HepG2 (cell line): ENCODE results near the gene KCNMA1. TPM values are rescaled to one million over a fixed set of nuclear protein-coding genes. Genes with fewer than 3 reads are reported as not detected.

Experiments used
- ATAC-seq: fragments of 200-7000 bp; cut with Tn5 transposase; 3 replicates; pipeline ENCODE4 v1.9.1; 2020; ENCODE audit warnings: mild to moderate bottlenecking, moderate library complexity
- BruUV-seq: library from RNA; stranded (reverse); fragments of 400-500 nt; replicated peaks from 2 replicates; lab custom pipeline; 2021; lab: Mats Ljungman, UMichigan
- CTCF ChIA-PET: fragments of 300-600 bp; formaldehyde crosslinking; extraction: SDS; loops from one replicate; lab custom pipeline; 2021; ENCODE audit warnings: low total read pairs, inconsistent platforms, low intra/inter-chr PET ratio; lab: Yijun Ruan, JAX
- POLR2A ChIA-PET: fragments of 350-600 bp; sonication (Branson Sonifier 250); formaldehyde crosslinking; loops from one replicate; lab custom pipeline; 2020; ENCODE audit warnings: antibody characterized with exemption, inconsistent platforms; lab: Yijun Ruan, JAX
- DNase-seq: peaks from one replicate; pipeline ENCODE4 v3.0.0-alpha.2; 2015; ENCODE audit warnings: low spot score
- FAIRE-seq: peaks from 3 replicates; lab custom pipeline; 2011; peaks lifted over from hg19 to GRCh38; lab: Jason Lieb, UNC
- H2AFZ ChIP-seq: one replicate; pipeline ENCODE4 v1.6.1; 2011; ENCODE audit warnings: low read length, inconsistent platforms
- H3K27ac ChIP-seq: fragments of 300-600 bp; 3 replicates; pipeline ENCODE4 v1.8.0; 2011; ENCODE audit warnings: mixed run types, mild to moderate bottlenecking, mixed read lengths, low read length, inconsistent platforms; ENCODE audit not compliant: insufficient read depth; ENCODE audit errors: extremely low read length
- H3K27me3 ChIP-seq, 2 experiments: fragments of 200-600 bp in 1 of 2; 2 replicates in 1 of 2; 3 replicates in 1 of 2; pipeline versions ENCODE4 v1.6.0 to v1.8.0; 2011; ENCODE audit warnings: low read length in 2 of 2, mild to moderate bottlenecking in 2 of 2, moderate library complexity in 2 of 2, inconsistent platforms in 1 of 2; ENCODE audit not compliant: insufficient read depth in 2 of 2, control insufficient read depth in 1 of 2
- H3K36me3 ChIP-seq, 2 experiments: fragments of 200-600 bp in 1 of 2; replicated peaks in 1 of 2; 2 replicates in 1 of 2; 3 replicates in 1 of 2; pipeline versions ENCODE4 v1.5.1 to v1.8.0; 2011; ENCODE audit warnings: low read length in 2 of 2, inconsistent platforms in 1 of 2; ENCODE audit not compliant: insufficient read depth in 2 of 2, control insufficient read depth in 1 of 2
- H3K4me1 ChIP-seq: 2 replicates; pipeline ENCODE4 v1.5.1; 2012; ENCODE audit warnings: low read length, inconsistent platforms; ENCODE audit not compliant: insufficient read depth
- H3K4me2 ChIP-seq: 2 replicates; pipeline ENCODE4 v1.6.0; 2011; ENCODE audit warnings: low read depth, low read length, inconsistent platforms
- H3K4me3 ChIP-seq, 3 experiments: fragments of 200-600 bp in 1 of 3; sonication (generic), shearing (Covaris generic) in 1 of 3; replicated peaks in 1 of 3; 2 replicates each; pipeline ENCODE4 v1.5.1; 2011 to 2016; ENCODE audit warnings: low read length in 3 of 3, inconsistent platforms in 2 of 3, low read depth in 2 of 3, mild to moderate bottlenecking in 2 of 3, control low read depth in 1 of 3, mixed read lengths in 1 of 3; ENCODE audit not compliant: insufficient read depth in 1 of 3
- H3K79me2 ChIP-seq: one replicate; pipeline ENCODE4 v1.6.1; 2011; ENCODE audit warnings: low read length, inconsistent platforms; ENCODE audit not compliant: insufficient read depth
- H3K9ac ChIP-seq: 2 replicates; pipeline ENCODE4 v1.6.0; 2011; ENCODE audit warnings: mild to moderate bottlenecking, low read depth, low read length, inconsistent platforms; ENCODE audit not compliant: insufficient read depth
- H3K9me3 ChIP-seq: 2 replicates; pipeline ENCODE4 v1.5.1; 2012; ENCODE audit warnings: mild to moderate bottlenecking, low read length
- H4K20me1 ChIP-seq: 2 replicates; pipeline ENCODE4 v1.6.0; 2011; ENCODE audit warnings: inconsistent platforms, mild to moderate bottlenecking, low read length, moderate library complexity; ENCODE audit not compliant: insufficient read depth
- ARID3A ChIP-seq: IDR thresholded peaks from 2 replicates; pipeline ENCODE4 v1.6.1; 2012; ENCODE audit warnings: low read depth, low read length, improper control_type of control experiment
- NR1H2 ChIP-seq: sonication (generic); formaldehyde crosslinking; IDR thresholded peaks from 2 replicates; pipeline ENCODE4 v1.8.1; 2022; ENCODE audit warnings: low read depth, missing genetic modification reagents, borderline replicate concordance
- RXRA ChIP-seq: sonication (generic); formaldehyde crosslinking; IDR thresholded peaks from 2 replicates; pipeline ENCODE4 v1.5.1; 2020; ENCODE audit warnings: missing genetic modification reagents
- SMAD3 ChIP-seq: sonication (generic); formaldehyde crosslinking; IDR thresholded peaks from 2 replicates; pipeline ENCODE4 v1.4.0; 2020; ENCODE audit warnings: missing genetic modification reagents
- TAF1 ChIP-seq: sonication (generic); formaldehyde crosslinking; IDR thresholded peaks from 2 replicates; pipeline ENCODE4 v1.4.0; 2020; ENCODE audit warnings: missing genetic modification reagents
- TCF7L2 ChIP-seq: IDR thresholded peaks from 2 replicates; pipeline ENCODE4 v1.6.1; 2011; ENCODE audit warnings: mild to moderate bottlenecking, low read depth, low read length, moderate library complexity
- TFE3 ChIP-seq: IDR thresholded peaks from 2 replicates; pipeline ENCODE4 v1.6.1; 2016
- ZBTB38 ChIP-seq: sonication (generic); formaldehyde crosslinking; IDR thresholded peaks from 2 replicates; pipeline ENCODE4 v1.5.1; 2020; ENCODE audit warnings: mild to moderate bottlenecking, missing genetic modification reagents
- ZEB1 ChIP-seq: IDR thresholded peaks from 2 replicates; pipeline ENCODE4 v1.6.1; 2012; ENCODE audit warnings: mild to moderate bottlenecking, low read depth, inconsistent platforms; ENCODE audit not compliant: insufficient replicate concordance
- ZFP1 ChIP-seq: IDR thresholded peaks from 2 replicates; pipeline ENCODE4 v1.6.1; 2016
- ZKSCAN8 ChIP-seq: IDR thresholded peaks from 2 replicates; pipeline ENCODE4 v1.6.1; 2016; ENCODE audit warnings: borderline replicate concordance, missing genetic modification reagents, missing compliant biosample characterization
- ZNF329 ChIP-seq: sonication (generic); formaldehyde crosslinking; IDR thresholded peaks from 2 replicates; pipeline ENCODE4 v1.9.0; 2021; ENCODE audit warnings: low read depth, mild to moderate bottlenecking, missing genetic modification reagents
- ZNF629 ChIP-seq: sonication (generic); formaldehyde crosslinking; conservative IDR thresholded peaks from 2 replicates; pipeline ENCODE4 v1.5.0; 2020; ENCODE audit warnings: missing genetic modification reagents
- whole genome bisulfite sequencing: methylation state at CpG from one replicate; pipeline ENCODE4 v1.1.6; 2017; ENCODE audit warnings: low lambda C conversion rate; 5-methylcytosine and 5-hydroxymethylcytosine counted together
- in situ Hi-C: cut with HindIII; loops from 2 replicates; pipeline ENCODE4 v1.10.0; 2017; ENCODE audit warnings: low pct_unique_long_range_greater_than_20kb; ENCODE audit not compliant: extremely low pct_ligation_motif_present
- intact Hi-C: fragments of 100-400 bp; cut with micrococcal nuclease; formaldehyde crosslinking; loops from one replicate; pipeline ENCODE4 v1.10.0; 2022; ENCODE audit not compliant: unreplicated experiment
- polyA plus RNA-seq, 8 experiments: library from polyadenylated mRNA; depleted of rRNA in 3 of 8; stranded (reverse) in 7 of 8; unstranded in 1 of 8; fragments of >200 nt; fragmentation: Illumina TruSeq in 4 of 8; extraction: Trizol in 4 of 8; gene quantifications; 2 replicates each; pipeline versions ENCODE4 v1.2.1 to v1.2.3, GENCODE V29; 2011 to 2016; ENCODE audit warnings: low read depth in 4 of 8, missing spikeins in 1 of 8, mixed read lengths in 1 of 8; ENCODE audit not compliant: insufficient read depth in 1 of 8
- total RNA-seq, 5 experiments: library from RNA; depleted of rRNA; stranded (reverse); fragments of >200 nt; fragmentation: Illumina TruSeq; extraction: Trizol; gene quantifications; 2 replicates each; pipeline ENCODE4 v1.2.3, GENCODE V29; 2016; ENCODE audit warnings: low read depth in 1 of 5

The KCNMA1 gene
- total and polyA plus RNA-seq, 2 of the 13 experiments (the other 11 are each of a cell fraction or from before 2014, with no cell fraction given): 0.02 TPM; not detected in 1

- H3K9me3 ChIP-seq: no peaks in the 10 kb centered on the region
- BruUV-seq: no TSS peak
- 7% methylated on average over 3 of the region's 4 CpGs for whole genome bisulfite sequencing
- no peak for TF ChIP-seq ARID3A
- TF ChIP-seq RXRA (CRISPR knock-in tag): no peak
- no peak for TF ChIP-seq ZBTB38 (CRISPR knock-in tag)
- TF ChIP-seq, all 625 proteins: peak for 0
- Histone ChIP-seq H3K4me2 (no peak overlapping the region), H3K27me3 (no peaks in the 10 kb centered on the region), H3K9ac (no peak overlapping the region), H3K36me3 (no peaks in the 10 kb centered on the region), H3K79me2 (no peaks in the 10 kb centered on the region), H4K20me1 (no peaks in the 10 kb centered on the region; the same call in 1 of the 2 replicates), H2AFZ (no peak overlapping the region), H3K4me1 (peaks cover 6% of the 10 kb centered on the region; the same call in 1 of the 2 replicates), H3K27ac (no peak overlapping the region), H3K4me3 (no peak overlapping the region)
- POLR2A ChIA-PET: no interaction called here
- CTCF ChIA-PET: no interaction called here
- in situ Hi-C loops: no loop called here
- DNase-seq: no peak
- no peak for ATAC-seq
- intact Hi-C loops: no loop called here
- FAIRE-seq: no peak
These were observed 36.1 kb downstream of the KCNMA1 start for GRCh38 chr10:77601488-77601887.

- WGBS: 57% methylated on average over 5 of the region's 6 CpGs
- no peaks in the 10 kb centered on the region for H3K79me2 ChIP-seq
- in situ Hi-C loops: no loop called here
- H3K9me3 ChIP-seq: no peaks in the 10 kb centered on the region
- BruUV-seq: no TSS peak
- no peak overlapping the region for H3K9ac ChIP-seq
- intact Hi-C loops: no loop called here
- H3K4me3 ChIP-seq: no peak overlapping the region
- H3K4me1 ChIP-seq: peaks cover 6% of the 10 kb centered on the region; the same call in 1 of the 2 replicates
- H3K27ac ChIP-seq: no peak overlapping the region
- no peak for ATAC-seq
- H4K20me1 ChIP-seq: no peaks in the 10 kb centered on the region; the same call in 1 of the 2 replicates
- ChIA-PET POLR2A (no interaction called here), CTCF (no interaction called here)
- H3K36me3 ChIP-seq: no peaks in the 10 kb centered on the region
- H3K4me2 ChIP-seq: no peak overlapping the region
- DNase-seq: no peak
- H2AFZ ChIP-seq: no peak overlapping the region
- no peaks in the 10 kb centered on the region for H3K27me3 ChIP-seq
- no peak for FAIRE-seq
- no peak for TF ChIP-seq ZNF329 (CRISPR knock-in tag)
- TF ChIP-seq ZFP1 (CRISPR knock-in tag): no peak
- TF ChIP-seq TCF7L2: no peak
- TF ChIP-seq ZNF629 (CRISPR knock-in tag): no peak
- no peak for TF ChIP-seq ZKSCAN8
- TF ChIP-seq SMAD3 (CRISPR knock-in tag): no peak
- TF ChIP-seq NR1H2 (CRISPR knock-in tag): no peak
- TF ChIP-seq ZEB1: no peak
- TF ChIP-seq TAF1 (CRISPR knock-in tag): no peak
- no peak for TF ChIP-seq TFE3 (CRISPR knock-in tag)
These were observed 37.0 kb downstream of the KCNMA1 start for GRCh38 chr10:77600640-77601039.
